ENCODE results near the gene ATP1B1. TPM values are rescaled to one million over a fixed set of nuclear protein-coding genes. Genes with fewer than 3 reads are reported as not detected.

The ATP1B1 gene
- total RNA-seq, 1 experiment from 2014 or later, result 40.7 TPM

DNA sequence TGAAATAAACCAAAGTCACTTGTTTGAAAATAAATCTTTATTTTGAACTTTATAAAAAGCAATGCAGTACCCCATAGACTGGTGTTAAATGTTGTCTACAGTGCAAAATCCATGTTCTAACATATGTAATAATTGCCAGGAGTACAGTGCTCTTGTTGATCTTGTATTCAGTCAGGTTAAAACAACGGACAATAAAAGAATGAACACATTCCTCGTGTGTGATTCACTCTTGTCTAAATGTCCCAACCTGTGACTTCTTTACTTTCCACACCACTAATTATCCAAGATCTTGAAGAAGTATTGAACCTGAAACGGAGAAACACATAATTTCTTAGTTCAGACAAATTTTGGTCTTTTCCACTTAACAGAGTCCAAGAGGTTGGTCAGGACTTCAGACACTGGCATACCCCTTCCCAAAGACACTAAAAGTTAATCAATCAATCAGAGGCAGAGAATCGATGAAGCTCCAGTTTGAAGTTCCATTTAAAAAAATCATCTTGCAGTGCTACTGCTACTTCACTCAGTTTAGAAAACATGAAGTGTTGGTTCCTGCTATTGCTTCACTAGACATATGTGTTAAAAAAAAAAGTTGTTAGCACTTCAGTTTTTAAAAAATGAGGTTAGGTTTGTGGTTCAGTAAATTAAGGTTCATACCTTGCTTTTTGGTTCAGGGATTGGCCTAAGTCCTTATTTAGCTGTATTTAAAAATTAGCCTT lies 26.2 kb downstream of the ATP1B1 start (continued):
- TF ChIP-seq, protein P1, sequence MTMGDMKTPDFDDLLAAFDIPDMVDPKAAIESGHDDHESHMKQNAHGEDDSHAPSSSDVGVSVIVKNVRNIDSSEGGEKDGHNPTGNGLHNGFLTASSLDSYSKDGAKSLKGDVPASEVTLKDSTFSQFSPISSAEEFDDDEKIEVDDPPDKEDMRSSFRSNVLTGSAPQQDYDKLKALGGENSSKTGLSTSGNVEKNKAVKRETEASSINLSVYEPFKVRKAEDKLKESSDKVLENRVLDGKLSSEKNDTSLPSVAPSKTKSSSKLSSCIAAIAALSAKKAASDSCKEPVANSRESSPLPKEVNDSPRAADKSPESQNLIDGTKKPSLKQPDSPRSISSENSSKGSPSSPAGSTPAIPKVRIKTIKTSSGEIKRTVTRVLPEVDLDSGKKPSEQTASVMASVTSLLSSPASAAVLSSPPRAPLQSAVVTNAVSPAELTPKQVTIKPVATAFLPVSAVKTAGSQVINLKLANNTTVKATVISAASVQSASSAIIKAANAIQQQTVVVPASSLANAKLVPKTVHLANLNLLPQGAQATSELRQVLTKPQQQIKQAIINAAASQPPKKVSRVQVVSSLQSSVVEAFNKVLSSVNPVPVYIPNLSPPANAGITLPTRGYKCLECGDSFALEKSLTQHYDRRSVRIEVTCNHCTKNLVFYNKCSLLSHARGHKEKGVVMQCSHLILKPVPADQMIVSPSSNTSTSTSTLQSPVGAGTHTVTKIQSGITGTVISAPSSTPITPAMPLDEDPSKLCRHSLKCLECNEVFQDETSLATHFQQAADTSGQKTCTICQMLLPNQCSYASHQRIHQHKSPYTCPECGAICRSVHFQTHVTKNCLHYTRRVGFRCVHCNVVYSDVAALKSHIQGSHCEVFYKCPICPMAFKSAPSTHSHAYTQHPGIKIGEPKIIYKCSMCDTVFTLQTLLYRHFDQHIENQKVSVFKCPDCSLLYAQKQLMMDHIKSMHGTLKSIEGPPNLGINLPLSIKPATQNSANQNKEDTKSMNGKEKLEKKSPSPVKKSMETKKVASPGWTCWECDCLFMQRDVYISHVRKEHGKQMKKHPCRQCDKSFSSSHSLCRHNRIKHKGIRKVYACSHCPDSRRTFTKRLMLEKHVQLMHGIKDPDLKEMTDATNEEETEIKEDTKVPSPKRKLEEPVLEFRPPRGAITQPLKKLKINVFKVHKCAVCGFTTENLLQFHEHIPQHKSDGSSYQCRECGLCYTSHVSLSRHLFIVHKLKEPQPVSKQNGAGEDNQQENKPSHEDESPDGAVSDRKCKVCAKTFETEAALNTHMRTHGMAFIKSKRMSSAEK (CRISPR knock-in tag; IDR thresholded peaks at IDR 0.05; ENCODE audit: borderline replicate concordance), result no peak
- TF ChIP-seq FOXP1 (CRISPR knock-in tag; IDR thresholded peaks at IDR 0.05; ENCODE audit: borderline replicate concordance), result no peak
- TF ChIP-seq, protein P2, sequence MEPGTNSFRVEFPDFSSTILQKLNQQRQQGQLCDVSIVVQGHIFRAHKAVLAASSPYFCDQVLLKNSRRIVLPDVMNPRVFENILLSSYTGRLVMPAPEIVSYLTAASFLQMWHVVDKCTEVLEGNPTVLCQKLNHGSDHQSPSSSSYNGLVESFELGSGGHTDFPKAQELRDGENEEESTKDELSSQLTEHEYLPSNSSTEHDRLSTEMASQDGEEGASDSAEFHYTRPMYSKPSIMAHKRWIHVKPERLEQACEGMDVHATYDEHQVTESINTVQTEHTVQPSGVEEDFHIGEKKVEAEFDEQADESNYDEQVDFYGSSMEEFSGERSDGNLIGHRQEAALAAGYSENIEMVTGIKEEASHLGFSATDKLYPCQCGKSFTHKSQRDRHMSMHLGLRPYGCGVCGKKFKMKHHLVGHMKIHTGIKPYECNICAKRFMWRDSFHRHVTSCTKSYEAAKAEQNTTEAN (CRISPR knock-in tag; IDR thresholded peaks at IDR 0.05), result no peak
- TF ChIP-seq ZNF416 (CRISPR knock-in tag; IDR thresholded peaks at IDR 0.05), result no peak
- TF ChIP-seq CBFB (CRISPR knock-in tag; IDR thresholded peaks at IDR 0.05; ENCODE audit: low read depth), result no peak
- TF ChIP-seq IRF2 (CRISPR knock-in tag; IDR thresholded peaks at IDR 0.05; ENCODE audit: borderline replicate concordance, low read depth), result no peak
- no peak for TF ChIP-seq OVOL2 (CRISPR knock-in tag; IDR thresholded peaks at IDR 0.05; ENCODE audit: borderline replicate concordance)
- TF ChIP-seq JAZF1 (CRISPR knock-in tag; IDR thresholded peaks at IDR 0.05), result no peak
- TF ChIP-seq ETV6 (CRISPR knock-in tag; IDR thresholded peaks at IDR 0.05), result no peak
- TF ChIP-seq, protein P3, sequence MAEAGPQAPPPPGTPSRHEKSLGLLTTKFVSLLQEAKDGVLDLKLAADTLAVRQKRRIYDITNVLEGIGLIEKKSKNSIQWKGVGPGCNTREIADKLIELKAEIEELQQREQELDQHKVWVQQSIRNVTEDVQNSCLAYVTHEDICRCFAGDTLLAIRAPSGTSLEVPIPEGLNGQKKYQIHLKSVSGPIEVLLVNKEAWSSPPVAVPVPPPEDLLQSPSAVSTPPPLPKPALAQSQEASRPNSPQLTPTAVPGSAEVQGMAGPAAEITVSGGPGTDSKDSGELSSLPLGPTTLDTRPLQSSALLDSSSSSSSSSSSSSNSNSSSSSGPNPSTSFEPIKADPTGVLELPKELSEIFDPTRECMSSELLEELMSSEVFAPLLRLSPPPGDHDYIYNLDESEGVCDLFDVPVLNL (CRISPR knock-in tag; IDR thresholded peaks at IDR 0.05; ENCODE audit: borderline replicate concordance, low read depth), result no peak
- no peak for TF ChIP-seq ESRRA (CRISPR knock-in tag; IDR thresholded peaks at IDR 0.05; ENCODE audit: borderline replicate concordance)

DNA sequence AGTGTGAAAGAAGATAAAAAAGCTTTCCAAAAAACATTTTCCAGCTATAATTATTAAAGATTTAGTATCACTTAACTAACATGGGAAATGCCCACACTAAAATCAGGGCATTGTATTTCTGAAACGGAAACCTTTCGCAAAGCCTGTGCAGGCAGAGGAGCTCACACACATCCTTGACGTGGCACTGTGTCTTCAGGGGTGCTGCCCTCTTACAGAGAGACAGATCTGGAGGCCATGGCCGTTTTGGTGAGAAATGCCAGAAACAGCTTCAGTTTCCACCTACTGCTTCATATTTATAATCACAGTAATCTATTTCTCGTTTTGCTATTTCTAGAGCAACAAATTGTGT lies 26.7 kb downstream of the ATP1B1 start:
- H3K4me3 Mint-ChIP-seq, result no peak overlapping the region
- no peaks in the 10 kb centered on the region for H3K9me3 Mint-ChIP-seq
- POLR2A ChIA-PET, result no interaction called here
- DNase-seq (ENCODE audit: low spot score) (no peak), ATAC-seq (no peak)
- no peak overlapping the region for H3K27ac Mint-ChIP-seq
- peaks cover 33% of the 10 kb centered on the region for H3K36me3 Mint-ChIP-seq
- H3K27me3 Mint-ChIP-seq (ENCODE audit: low read depth), result no peaks in the 10 kb centered on the region
- H3K4me1 Mint-ChIP-seq, result peaks cover 29% of the 10 kb centered on the region
- CTCF ChIA-PET, result interaction anchor here (0.7 to 1.3 kb wide), 2 partner anchors 11 to 215 kb away, joined by 3 to 7 read pairs; no protein-coding TSS in a partner anchor
- TF ChIP-seq SOX15 (CRISPR knock-in tag; IDR thresholded peaks at IDR 0.05), result no peak
- TF ChIP-seq, protein P4, sequence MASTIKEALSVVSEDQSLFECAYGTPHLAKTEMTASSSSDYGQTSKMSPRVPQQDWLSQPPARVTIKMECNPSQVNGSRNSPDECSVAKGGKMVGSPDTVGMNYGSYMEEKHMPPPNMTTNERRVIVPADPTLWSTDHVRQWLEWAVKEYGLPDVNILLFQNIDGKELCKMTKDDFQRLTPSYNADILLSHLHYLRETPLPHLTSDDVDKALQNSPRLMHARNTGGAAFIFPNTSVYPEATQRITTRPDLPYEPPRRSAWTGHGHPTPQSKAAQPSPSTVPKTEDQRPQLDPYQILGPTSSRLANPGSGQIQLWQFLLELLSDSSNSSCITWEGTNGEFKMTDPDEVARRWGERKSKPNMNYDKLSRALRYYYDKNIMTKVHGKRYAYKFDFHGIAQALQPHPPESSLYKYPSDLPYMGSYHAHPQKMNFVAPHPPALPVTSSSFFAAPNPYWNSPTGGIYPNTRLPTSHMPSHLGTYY (CRISPR knock-in tag; IDR thresholded peaks at IDR 0.05), result no peak
- TF ChIP-seq, protein P5, sequence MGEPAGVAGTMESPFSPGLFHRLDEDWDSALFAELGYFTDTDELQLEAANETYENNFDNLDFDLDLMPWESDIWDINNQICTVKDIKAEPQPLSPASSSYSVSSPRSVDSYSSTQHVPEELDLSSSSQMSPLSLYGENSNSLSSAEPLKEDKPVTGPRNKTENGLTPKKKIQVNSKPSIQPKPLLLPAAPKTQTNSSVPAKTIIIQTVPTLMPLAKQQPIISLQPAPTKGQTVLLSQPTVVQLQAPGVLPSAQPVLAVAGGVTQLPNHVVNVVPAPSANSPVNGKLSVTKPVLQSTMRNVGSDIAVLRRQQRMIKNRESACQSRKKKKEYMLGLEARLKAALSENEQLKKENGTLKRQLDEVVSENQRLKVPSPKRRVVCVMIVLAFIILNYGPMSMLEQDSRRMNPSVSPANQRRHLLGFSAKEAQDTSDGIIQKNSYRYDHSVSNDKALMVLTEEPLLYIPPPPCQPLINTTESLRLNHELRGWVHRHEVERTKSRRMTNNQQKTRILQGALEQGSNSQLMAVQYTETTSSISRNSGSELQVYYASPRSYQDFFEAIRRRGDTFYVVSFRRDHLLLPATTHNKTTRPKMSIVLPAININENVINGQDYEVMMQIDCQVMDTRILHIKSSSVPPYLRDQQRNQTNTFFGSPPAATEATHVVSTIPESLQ (CRISPR knock-in tag; IDR thresholded peaks at IDR 0.05), result no peak
- no peak for TF ChIP-seq ETV6 (CRISPR knock-in tag; IDR thresholded peaks at IDR 0.05)
- TF ChIP-seq, protein P6, sequence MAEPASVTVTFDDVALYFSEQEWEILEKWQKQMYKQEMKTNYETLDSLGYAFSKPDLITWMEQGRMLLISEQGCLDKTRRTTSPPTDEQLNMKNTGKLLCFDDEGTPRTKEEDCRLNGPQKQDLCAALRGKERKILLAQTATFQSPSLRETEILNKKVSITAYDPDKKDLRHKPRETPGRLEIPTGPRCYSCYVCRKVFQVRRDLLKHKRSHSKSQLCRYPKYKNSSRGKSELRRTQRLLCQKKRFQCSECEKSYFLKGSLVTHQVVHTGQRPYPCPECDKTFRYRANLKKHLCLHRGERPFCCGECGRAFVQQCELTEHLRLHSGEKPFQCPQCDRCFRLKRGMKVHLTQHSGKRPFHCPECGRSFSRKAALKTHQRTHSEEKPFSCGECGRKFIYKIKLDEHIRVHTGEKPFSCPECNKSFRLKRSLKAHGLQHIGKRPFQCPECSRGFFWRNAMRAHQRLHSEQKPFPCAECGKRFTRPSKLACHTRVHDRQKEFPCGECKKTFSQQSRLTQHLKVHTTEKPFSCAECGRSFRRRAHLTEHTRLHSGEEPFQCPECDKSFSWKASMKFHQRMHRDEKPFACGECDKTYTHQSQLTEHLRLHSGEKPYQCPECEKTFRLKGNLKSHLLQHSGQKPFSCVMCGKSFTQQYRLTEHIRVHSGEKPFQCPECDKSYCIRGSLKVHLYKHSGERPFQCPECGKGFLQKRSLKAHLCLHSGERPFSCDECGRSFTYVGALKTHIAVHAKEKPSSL (CRISPR knock-in tag; conservative IDR thresholded peaks at IDR 0.05), result no peak
- TF ChIP-seq, protein P1 (CRISPR knock-in tag; IDR thresholded peaks at IDR 0.05; ENCODE audit: borderline replicate concordance), result no peak

All from WTC11 (cell line).